IMR-90 (cell line): ENCODE results near the gene ADCY9. TPM values are rescaled to one million over a fixed set of nuclear protein-coding genes. Genes with fewer than 3 reads are reported as not detected.

Source experiments
- ATAC-seq: fragments of 200-7000 bp; cut with Tn5 transposase; 2 replicates; pipeline ENCODE4 v1.9.1; 2020; ENCODE audit warnings: low read depth, mild to moderate bottlenecking, moderate library complexity
- BruUV-seq: library from RNA; stranded (reverse); fragments of 400-500 nt; replicated peaks from 2 replicates; lab custom pipeline; 2021; lab: Mats Ljungman, UMichigan
- CTCF ChIA-PET: fragments of 300-600 bp; formaldehyde crosslinking; extraction: SDS; loops from one replicate; lab custom pipeline; 2021; ENCODE audit warnings: antibody characterized with exemption; lab: Yijun Ruan, JAX
- POLR2A ChIA-PET: fragments of 300-600 bp; sonication (Branson Sonifier 250); formaldehyde crosslinking; loops from one replicate; lab custom pipeline; 2022; ENCODE audit warnings: antibody characterized with exemption; ENCODE audit not compliant: unreplicated experiment; lab: Charles Lee
- DNase-seq: peaks from one replicate; pipeline ENCODE4 v3.0.0; 2013
- H2AFZ ChIP-seq: replicated peaks from 2 replicates; pipeline ENCODE3; 2013; ENCODE audit warnings: low read length, mild to moderate bottlenecking; ENCODE audit not compliant: poor library complexity
- H2AK5ac ChIP-seq: 2 replicates; pipeline ENCODE4 v1.6.1; 2013; ENCODE audit warnings: low read depth, low read length, inconsistent platforms
- H2AK9ac ChIP-seq: replicated peaks from 2 replicates; pipeline ENCODE3; 2013; ENCODE audit warnings: mild to moderate bottlenecking, low read depth, low read length, moderate library complexity; ENCODE audit not compliant: poor library complexity
- H2BK120ac ChIP-seq: 2 replicates; pipeline ENCODE4 v1.6.1; 2013; ENCODE audit warnings: low read depth, low read length, inconsistent platforms
- H2BK15ac ChIP-seq: 3 replicates; pipeline ENCODE4 v1.6.1; 2013; ENCODE audit warnings: low read depth, low read length, inconsistent platforms
- H2BK20ac ChIP-seq: 2 replicates; pipeline ENCODE4 v1.6.1; 2013; ENCODE audit warnings: low read depth, mild to moderate bottlenecking, inconsistent platforms, low read length, moderate library complexity
- H2BK5ac ChIP-seq: 2 replicates; pipeline ENCODE4 v1.6.1; 2013; ENCODE audit warnings: mild to moderate bottlenecking, low read depth, low read length, inconsistent platforms; ENCODE audit not compliant: poor library complexity, severe bottlenecking
- H3K14ac ChIP-seq: replicated peaks from 2 replicates; pipeline ENCODE4 v1.6.1; 2013; ENCODE audit warnings: low read depth, low read length, inconsistent platforms
- H3K18ac ChIP-seq: 2 replicates; pipeline ENCODE4 v1.6.1; 2013; ENCODE audit warnings: low read depth, low read length, control low read depth
- H3K23ac ChIP-seq: 2 replicates; pipeline ENCODE4 v1.6.1; 2013; ENCODE audit warnings: low read depth, low read length, inconsistent platforms
- H3K27ac ChIP-seq: 2 replicates; pipeline ENCODE4 v1.5.1; 2013; ENCODE audit warnings: mild to moderate bottlenecking, control low read depth, low read length; ENCODE audit not compliant: insufficient read depth
- H3K27me3 ChIP-seq: 2 replicates; pipeline ENCODE4 v1.6.1; 2013; ENCODE audit warnings: low read length; ENCODE audit not compliant: control insufficient read depth, insufficient read depth
- H3K36me3 ChIP-seq: 2 replicates; pipeline ENCODE4 v1.6.1; 2013; ENCODE audit warnings: low read length, mixed read lengths; ENCODE audit not compliant: control insufficient read depth, insufficient read depth
- H3K4ac ChIP-seq: 2 replicates; pipeline ENCODE4 v1.6.1; 2013; ENCODE audit warnings: low read depth, low read length, inconsistent platforms
- H3K4me1 ChIP-seq: 2 replicates; pipeline ENCODE4 v1.6.1; 2013; ENCODE audit warnings: low read length, mixed read lengths; ENCODE audit not compliant: control insufficient read depth, insufficient read depth
- H3K4me2 ChIP-seq: 2 replicates; pipeline ENCODE4 v1.6.1; 2013; ENCODE audit warnings: low read depth, mild to moderate bottlenecking, control low read depth, low read length, moderate library complexity
- H3K4me3 ChIP-seq: 2 replicates; pipeline ENCODE4 v1.5.1; 2013; ENCODE audit warnings: low read depth, mild to moderate bottlenecking, control low read depth, low read length, moderate library complexity; ENCODE audit not compliant: insufficient read depth
- H3K56ac ChIP-seq: 2 replicates; pipeline ENCODE4 v1.6.1; 2013; ENCODE audit warnings: low read length, inconsistent platforms; ENCODE audit not compliant: insufficient read depth; ENCODE audit errors: extremely low read depth
- H3K79me1 ChIP-seq, 2 experiments: 2 replicates each; pipeline ENCODE4 v1.6.1; 2013; ENCODE audit warnings: low read length in 2 of 2, inconsistent platforms in 1 of 2, low read depth in 1 of 2
- H3K9ac ChIP-seq: 2 replicates; pipeline ENCODE4 v1.6.1; 2013; ENCODE audit warnings: low read depth, low read length, control low read depth
- H3K9me1 ChIP-seq: 2 replicates; pipeline ENCODE4 v1.6.1; 2013; ENCODE audit warnings: low read length, inconsistent platforms; ENCODE audit not compliant: insufficient read depth
- H3K9me3 ChIP-seq: 2 replicates; pipeline ENCODE4 v1.6.1; 2013; ENCODE audit warnings: low read length; ENCODE audit not compliant: control insufficient read depth, insufficient read depth
- H4K20me1 ChIP-seq: 2 replicates; pipeline ENCODE4 v1.6.1; 2013; ENCODE audit warnings: low read length, inconsistent platforms; ENCODE audit not compliant: insufficient read depth
- H4K5ac ChIP-seq: 2 replicates; pipeline ENCODE4 v1.6.1; 2013; ENCODE audit warnings: mild to moderate bottlenecking, low read depth, low read length, control low read depth
- H4K8ac ChIP-seq, 2 experiments: 2 replicates each; pipeline ENCODE4 v1.6.1; 2013; ENCODE audit warnings: low read depth in 2 of 2, low read length in 2 of 2, control low read depth in 1 of 2, inconsistent platforms in 1 of 2
- H4K91ac ChIP-seq: 2 replicates; pipeline ENCODE4 v1.6.1; 2013; ENCODE audit warnings: low read depth, low read length, inconsistent platforms; ENCODE audit not compliant: insufficient read depth
- BHLHE40 ChIP-seq: fragments of 150-350 bp; IDR thresholded peaks from 2 replicates; pipeline ENCODE4 v1.6.1; 2016; ENCODE audit warnings: mild to moderate bottlenecking, low read depth, low read length
- CEBPB ChIP-seq: IDR thresholded peaks from 2 replicates; pipeline ENCODE4 v1.6.1; 2012; ENCODE audit warnings: low read depth, low read length, improper control_type of control experiment
- CHD1 ChIP-seq: IDR thresholded peaks from 2 replicates; pipeline ENCODE4 v1.6.1; 2012; ENCODE audit warnings: low read depth, low read length, improper control_type of control experiment
- ELK1 ChIP-seq: fragments of 150-350 bp; IDR thresholded peaks from 2 replicates; pipeline ENCODE4 v1.6.1; 2016; ENCODE audit warnings: low read depth, mild to moderate bottlenecking, low read length, moderate library complexity, borderline replicate concordance
- FOS ChIP-seq: fragments of 150-350 bp; IDR thresholded peaks from 2 replicates; pipeline ENCODE4 v1.6.1; 2016; ENCODE audit warnings: low read depth, low read length
- MAFK ChIP-seq: IDR thresholded peaks from 2 replicates; pipeline ENCODE4 v1.6.1; 2012; ENCODE audit warnings: low read depth, low read length, improper control_type of control experiment
- MAZ ChIP-seq: IDR thresholded peaks from 2 replicates; pipeline ENCODE4 v1.6.1; 2012; ENCODE audit warnings: low read depth, mild to moderate bottlenecking, low read length, improper control_type of control experiment, moderate library complexity, borderline replicate concordance
- MXI1 ChIP-seq: IDR thresholded peaks from 2 replicates; pipeline ENCODE4 v1.6.1; 2012; ENCODE audit warnings: low read depth, mild to moderate bottlenecking, low read length, moderate library complexity, borderline replicate concordance
- NFE2L2 ChIP-seq: fragments of 150-350 bp; IDR thresholded peaks from 2 replicates; pipeline ENCODE4 v1.6.1; 2016; ENCODE audit warnings: low read depth, mild to moderate bottlenecking, low read length
- POLR2A ChIP-seq: IDR thresholded peaks from 2 replicates; pipeline ENCODE4 v1.6.1; 2012; ENCODE audit warnings: mild to moderate bottlenecking, low read depth, low read length
- RAD21 ChIP-seq: IDR thresholded peaks from 2 replicates; pipeline ENCODE4 v1.6.1; 2012; ENCODE audit warnings: low read length, improper control_type of control experiment
- RCOR1 ChIP-seq: IDR thresholded peaks from 2 replicates; pipeline ENCODE4 v1.6.1; 2012; ENCODE audit warnings: mild to moderate bottlenecking, low read length, improper control_type of control experiment; ENCODE audit not compliant: insufficient replicate concordance
- RFX5 ChIP-seq: IDR thresholded peaks from 2 replicates; pipeline ENCODE4 v1.8.0; 2012; ENCODE audit warnings: low read depth, mild to moderate bottlenecking, low read length, moderate library complexity
- SMC3 ChIP-seq: fragments of 150-350 bp; IDR thresholded peaks from 2 replicates; pipeline ENCODE4 v1.6.1; 2016; ENCODE audit warnings: low read depth, mild to moderate bottlenecking, antibody characterized with exemption, low read length, moderate library complexity
- USF2 ChIP-seq: fragments of 150-350 bp; IDR thresholded peaks from 2 replicates; pipeline ENCODE4 v1.6.1; 2017; ENCODE audit warnings: mild to moderate bottlenecking, antibody characterized with exemption, low read length, low read depth
- WGBS, 2 experiments: methylation state at CpG; one replicate each; pipeline versions ENCODE4 v1.1.5 to v1.1.7; 2013; ENCODE audit warnings: missing lambda C conversion rate in 2 of 2; ENCODE audit not compliant: insufficient read length in 1 of 2; ENCODE audit errors: extremely low coverage in 2 of 2; 5-methylcytosine and 5-hydroxymethylcytosine counted together
- dilution Hi-C: fragments of 300-500 bp; cut with HindIII; formaldehyde crosslinking; loops from one replicate; pipeline ENCODE4 v1.14.3; 2018; ENCODE audit warnings: low sequenced_read_pairs; ENCODE audit not compliant: unreplicated experiment
- in situ Hi-C: fragments of 300-500 bp; cut with MboI; formaldehyde crosslinking; loops from 3 replicates; pipeline ENCODE4 v1.14.3; 2019; ENCODE audit warnings: low sequenced_read_pairs, inconsistent platforms, mixed read lengths
- intact Hi-C: fragments of 100-400 bp; cut with micrococcal nuclease; formaldehyde crosslinking; loops from 2 replicates; pipeline ENCODE4 v1.10.0; 2022
- polyA plus RNA-seq, 3 experiments: library from polyadenylated mRNA; depleted of rRNA; stranded (reverse); fragments of >200 nt; gene quantifications; 2 replicates each; pipeline ENCODE4 v1.2.3, GENCODE V29; 2012; ENCODE audit warnings: low replicate concordance in 1 of 3
- total RNA-seq: library from RNA; depleted of rRNA; stranded (reverse); fragments of >200 nt; gene quantifications from 2 replicates; pipeline ENCODE4 v1.2.3, GENCODE V29; 2012
- TF ChIP-seq, protein P1 (sequence below): conservative IDR thresholded peaks from 2 replicates; pipeline ENCODE4 v1.5.1; 2012; ENCODE audit warnings: mild to moderate bottlenecking, low read depth, low read length, improper control_type of control experiment

Gene ADCY9
- total and polyA plus RNA-seq, 2 of the 4 experiments (the other 2 are of a cell fraction), result 5.4 to 12.5 TPM

DNA sequence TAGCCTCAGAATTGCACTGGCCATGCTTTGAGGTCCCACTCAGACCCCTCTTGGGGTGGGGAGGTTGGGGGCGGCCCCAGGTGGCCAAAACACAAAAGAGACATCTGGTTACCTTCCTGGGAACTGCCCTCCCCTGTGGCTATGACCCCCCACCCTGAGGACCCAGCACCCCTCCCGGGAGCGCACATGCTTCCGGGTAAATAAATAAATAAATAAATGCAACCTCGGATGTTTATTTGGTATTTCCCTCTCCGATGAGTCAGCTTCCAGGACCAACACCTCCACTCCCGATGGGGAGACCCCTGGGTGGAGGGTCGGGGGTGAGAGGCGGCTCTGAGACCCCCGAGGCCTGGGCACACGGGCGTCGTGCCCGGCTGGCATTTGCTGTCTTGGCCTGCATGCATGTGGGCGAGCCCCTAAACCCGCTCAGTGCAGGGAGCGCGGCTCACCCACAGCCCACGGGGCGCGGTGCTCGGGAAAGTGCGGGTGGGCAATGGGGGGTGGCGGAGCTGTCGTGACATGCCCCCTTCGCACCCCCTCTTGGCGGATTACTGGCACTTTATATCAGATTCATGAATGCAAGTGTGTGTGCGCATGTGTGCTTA is 151.5 kb downstream of the ADCY9 start:
- dilution Hi-C loops (no loop called here), in situ Hi-C loops (no loop called here), intact Hi-C loops (no loop called here)
- BruUV-seq, result TSS peak; percentile 27
- H3K4me2 ChIP-seq, result no peak overlapping the region
- H3K4me1 ChIP-seq, result peaks cover 6% of the 10 kb centered on the region
- no peak overlapping the region for H3K4ac ChIP-seq
- H2BK20ac ChIP-seq, result no peak overlapping the region
- no peak overlapping the region for H3K18ac ChIP-seq
- 90% methylated on average over 14 of the region's 28 CpGs; no CpG with 5 or more reads in 1 of the 2 experiments for WGBS, 2 experiments
- DNase-seq (no peak), ATAC-seq (no peak)
- H2AK9ac ChIP-seq, result no peak overlapping the region
- CTCF ChIA-PET, result no interaction called here
- POLR2A ChIA-PET, result no interaction called here
- H3K14ac ChIP-seq, result no peak overlapping the region
- no peaks in the 10 kb centered on the region for H3K9me3 ChIP-seq
- no peak overlapping the region for H3K23ac ChIP-seq
- no peak overlapping the region for H3K56ac ChIP-seq
- H2BK5ac ChIP-seq, result no peak overlapping the region
- H2AFZ ChIP-seq, result no peak overlapping the region
- no peak overlapping the region for H2BK15ac ChIP-seq
- no peaks in the 10 kb centered on the region for H4K20me1 ChIP-seq
- H4K8ac ChIP-seq, result no peak overlapping the region
- no peak overlapping the region for H2AK5ac ChIP-seq
- H4K91ac ChIP-seq, result no peak overlapping the region
- H3K36me3 ChIP-seq, result peaks cover 17% of the 10 kb centered on the region
- TF ChIP-seq, protein P1, sequence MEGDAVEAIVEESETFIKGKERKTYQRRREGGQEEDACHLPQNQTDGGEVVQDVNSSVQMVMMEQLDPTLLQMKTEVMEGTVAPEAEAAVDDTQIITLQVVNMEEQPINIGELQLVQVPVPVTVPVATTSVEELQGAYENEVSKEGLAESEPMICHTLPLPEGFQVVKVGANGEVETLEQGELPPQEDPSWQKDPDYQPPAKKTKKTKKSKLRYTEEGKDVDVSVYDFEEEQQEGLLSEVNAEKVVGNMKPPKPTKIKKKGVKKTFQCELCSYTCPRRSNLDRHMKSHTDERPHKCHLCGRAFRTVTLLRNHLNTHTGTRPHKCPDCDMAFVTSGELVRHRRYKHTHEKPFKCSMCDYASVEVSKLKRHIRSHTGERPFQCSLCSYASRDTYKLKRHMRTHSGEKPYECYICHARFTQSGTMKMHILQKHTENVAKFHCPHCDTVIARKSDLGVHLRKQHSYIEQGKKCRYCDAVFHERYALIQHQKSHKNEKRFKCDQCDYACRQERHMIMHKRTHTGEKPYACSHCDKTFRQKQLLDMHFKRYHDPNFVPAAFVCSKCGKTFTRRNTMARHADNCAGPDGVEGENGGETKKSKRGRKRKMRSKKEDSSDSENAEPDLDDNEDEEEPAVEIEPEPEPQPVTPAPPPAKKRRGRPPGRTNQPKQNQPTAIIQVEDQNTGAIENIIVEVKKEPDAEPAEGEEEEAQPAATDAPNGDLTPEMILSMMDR, result no peak
- no peak for TF ChIP-seq MAZ
- TF ChIP-seq USF2, result no peak
- no peak for TF ChIP-seq MXI1
- TF ChIP-seq POLR2A, result no peak
- no peak for TF ChIP-seq SMC3
- no peak for TF ChIP-seq FOS
- no peak for TF ChIP-seq CEBPB
- no peak for TF ChIP-seq RAD21
- TF ChIP-seq RCOR1, result no peak
- TF ChIP-seq CHD1, result no peak
- TF ChIP-seq MAFK, result no peak
- no peak for TF ChIP-seq RFX5
- no peak for TF ChIP-seq ELK1
- no peak for TF ChIP-seq NFE2L2
- TF ChIP-seq BHLHE40, result no peak
- H3K79me1 ChIP-seq, result peaks cover 3 to 10% of the 10 kb centered on the region in 2 experiments; a peak in 2 of 4 replicates
- no peak overlapping the region for H3K9ac ChIP-seq
- no peak overlapping the region for H4K5ac ChIP-seq
- no peaks in the 10 kb centered on the region for H3K27me3 ChIP-seq
- no peak overlapping the region for H3K4me3 ChIP-seq
- no peak overlapping the region for H2BK120ac ChIP-seq
- H3K9me1 ChIP-seq, result peaks cover 6% of the 10 kb centered on the region; the same call in 1 of the 2 replicates
- no peak overlapping the region for H3K27ac ChIP-seq
